CD4-positive, alpha-beta T cell treated with Interleukin-4 for 1 hour (primary cell): Measurements from ENCODE around the gene OBI1.
A peak's percentile ranks its signal among the peaks of the same experiment; 100 is the strongest.
"Not testable (repeated sequence)": the region's sequence is repeated elsewhere in the genome, so short reads cannot be mapped to it uniquely, and the experiment has no call there.

Experiments used
- DNase-seq, 2 donors: peaks; one replicate each; pipeline ENCODE4 v3.0.0-alpha.2; 2020 to 2022

Gene OBI1

DNA sequence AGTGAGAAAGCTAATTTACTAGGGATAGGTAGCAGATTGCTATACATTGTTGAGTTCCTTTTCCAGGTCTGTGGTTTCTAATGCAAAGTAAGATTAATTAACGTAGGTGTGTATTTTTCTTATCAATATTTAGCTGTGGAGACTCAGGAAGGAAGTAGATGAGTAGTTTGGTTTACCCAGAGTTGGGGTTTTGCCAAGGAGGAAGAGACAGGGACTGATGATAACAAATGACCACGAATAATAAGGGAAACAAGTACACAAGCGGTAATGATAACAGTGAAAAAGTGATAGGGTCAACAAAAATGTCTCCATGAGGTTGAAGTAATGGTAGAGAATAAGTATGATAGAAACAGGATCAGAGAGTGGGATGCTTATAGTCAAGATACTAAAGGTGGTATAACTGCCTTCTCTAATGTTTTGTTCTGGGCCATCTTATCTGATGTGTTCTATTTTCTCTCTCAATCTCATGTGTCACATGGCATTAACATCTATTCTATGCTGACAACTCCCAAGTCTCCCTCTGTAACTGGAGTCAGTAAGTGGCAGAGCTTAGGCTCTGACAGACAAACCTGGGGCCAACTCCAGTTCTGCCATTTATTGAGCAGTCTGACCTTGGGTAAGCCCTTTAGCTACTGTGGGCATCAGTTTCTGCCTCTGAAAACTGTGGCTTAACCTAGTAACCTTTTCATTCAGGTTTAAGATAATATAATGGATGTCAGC, 8.8 kb downstream of the OBI1 start:
- DNase-seq: peak in 1 of 2 donors; percentile 3

DNA sequence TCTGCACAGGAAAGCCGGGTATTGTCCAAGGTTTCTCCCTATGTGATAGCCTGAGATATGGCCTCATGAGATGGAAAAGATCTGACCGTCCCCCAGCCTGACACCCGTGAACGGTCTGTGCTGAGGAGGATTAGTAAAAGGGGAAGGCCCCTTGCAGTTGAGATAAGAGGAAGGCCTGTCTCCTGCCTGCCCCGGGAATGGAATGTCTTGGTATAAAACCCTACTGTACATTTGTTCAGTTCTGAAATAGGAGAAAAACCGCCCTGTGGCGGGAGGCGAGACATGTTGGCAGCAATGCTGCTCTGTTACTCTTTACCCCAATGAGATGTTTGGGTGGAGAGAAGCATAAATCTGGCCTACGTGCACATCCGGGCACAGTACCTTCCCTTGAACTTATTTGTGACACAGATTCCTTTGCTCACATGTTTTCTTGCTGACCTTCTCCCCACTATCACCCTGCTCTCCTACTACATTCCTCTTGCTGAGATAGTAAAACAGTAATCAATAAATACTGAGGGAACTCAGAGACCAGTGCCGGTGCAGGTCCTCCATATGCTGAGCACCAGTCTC, 11.8 kb downstream of the OBI1 start:
- not testable (repeated sequence) for DNase-seq

DNA sequence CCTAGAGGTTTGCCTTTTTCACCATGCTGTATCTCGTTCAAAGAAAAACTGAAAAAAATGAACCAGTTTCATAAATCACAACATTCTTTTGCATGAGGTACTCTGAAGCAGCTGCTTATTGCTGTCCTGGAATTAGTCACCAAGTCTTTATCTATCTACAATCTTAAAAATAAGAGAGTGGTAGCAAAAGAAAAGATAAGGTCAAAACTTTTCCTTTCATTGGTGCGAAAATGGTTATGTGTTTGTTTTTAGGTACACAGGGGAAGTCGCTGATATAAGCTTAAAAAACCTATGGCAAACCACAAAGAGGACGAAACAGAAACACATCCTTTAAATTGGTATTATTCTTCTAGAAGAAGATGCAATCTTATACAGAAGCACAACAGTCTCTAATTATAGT, 20.7 kb downstream of the OBI1 start:
- no peak for DNase-seq

DNA sequence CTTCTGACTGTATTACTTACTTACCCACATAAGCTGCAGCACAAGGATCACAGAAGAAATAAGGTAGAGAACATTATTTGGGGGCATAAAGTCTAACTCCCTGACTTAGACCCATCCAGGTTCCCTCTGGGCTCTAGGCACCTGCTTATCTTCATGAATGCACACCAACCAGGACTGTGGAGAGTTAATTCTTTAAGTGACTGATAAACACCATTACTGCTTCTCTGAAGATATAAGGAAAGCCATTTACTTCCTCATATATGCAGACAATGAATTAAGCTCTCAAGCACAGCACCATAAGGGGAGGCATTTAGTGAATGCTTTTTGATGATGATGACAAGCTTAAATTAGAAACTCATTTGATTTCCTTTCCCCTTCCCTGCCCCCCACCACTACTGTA, 22.5 kb downstream of the OBI1 start:
- no peak for DNase-seq

DNA sequence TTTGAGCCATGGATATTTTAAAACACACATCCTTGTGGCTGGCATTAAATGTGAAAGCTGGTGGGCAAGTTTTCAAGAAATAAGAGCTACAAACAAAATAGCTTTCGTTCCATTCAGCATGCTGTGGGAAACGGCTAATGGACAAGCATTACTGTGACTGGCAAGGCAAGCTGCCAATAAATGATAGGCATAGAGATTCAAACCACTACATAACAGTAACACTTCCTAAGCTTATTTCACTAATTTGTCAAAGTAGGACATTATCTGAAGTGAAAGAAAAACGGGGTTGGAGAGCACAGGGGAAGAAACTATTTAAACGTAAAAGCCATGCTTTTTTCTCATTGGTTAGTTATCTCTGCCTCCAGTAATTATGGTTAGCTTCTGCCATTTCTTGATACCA, 26.0 kb downstream of the OBI1 start:
- no peak for DNase-seq

DNA sequence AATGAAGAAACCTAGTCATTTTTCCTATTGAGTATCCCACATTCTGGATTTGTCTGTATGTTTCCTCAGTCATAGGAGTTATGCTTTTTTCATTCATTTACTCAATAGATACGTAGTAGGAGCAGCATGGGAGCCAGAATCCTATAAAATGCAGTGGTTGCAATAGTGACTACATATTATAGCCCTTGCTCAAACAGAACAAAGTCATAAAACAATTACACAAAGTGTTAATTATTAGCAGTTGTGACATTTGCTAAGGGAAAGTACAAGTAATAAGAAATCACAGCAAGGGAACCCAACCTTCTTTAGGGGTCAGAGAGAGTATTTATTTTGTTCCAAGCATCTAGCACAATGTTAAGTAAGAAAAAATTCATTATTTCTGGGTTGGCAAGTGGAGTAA, 27.9 kb downstream of the OBI1 start:
- no peak for DNase-seq

DNA sequence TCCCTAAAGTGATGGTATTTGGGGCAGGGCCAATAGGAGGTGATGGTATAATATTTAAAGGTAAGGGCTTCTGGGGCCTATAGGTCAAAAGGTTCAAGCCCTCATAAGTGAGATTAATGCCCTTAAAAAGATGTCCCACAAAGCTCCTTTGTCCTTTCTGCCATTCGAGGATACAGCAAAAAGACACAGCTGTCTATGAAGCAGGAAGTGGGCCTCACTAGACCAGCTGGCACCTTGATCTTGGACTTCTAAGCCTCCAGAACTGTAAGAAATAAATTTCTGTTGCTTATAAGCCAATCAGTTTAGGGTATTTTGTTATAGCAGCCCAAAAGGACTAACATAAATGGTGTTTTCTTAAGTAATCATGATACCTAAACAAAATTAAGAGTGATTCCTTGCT, 28.4 kb downstream of the OBI1 start:
- DNase-seq: no peak

DNA sequence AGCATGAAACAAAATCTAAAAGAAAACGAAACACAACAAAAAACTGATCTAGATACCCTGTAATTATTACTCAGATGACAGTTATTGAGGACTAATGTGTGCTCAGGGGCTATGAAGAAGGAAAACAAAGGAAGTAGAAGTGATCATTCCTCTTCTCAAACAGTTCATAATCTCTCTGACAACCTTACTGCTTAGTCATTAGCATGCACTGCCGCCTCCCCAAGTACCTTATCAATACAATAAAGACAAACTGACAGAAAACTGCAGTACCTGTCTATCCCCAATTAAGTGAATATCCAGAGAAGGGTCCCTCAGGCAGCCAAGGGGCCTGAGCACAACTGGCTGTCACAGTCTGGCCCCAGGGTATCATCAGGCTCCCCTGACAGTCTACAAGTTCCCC, 33.6 kb downstream of the OBI1 start:
- no peak for DNase-seq

DNA sequence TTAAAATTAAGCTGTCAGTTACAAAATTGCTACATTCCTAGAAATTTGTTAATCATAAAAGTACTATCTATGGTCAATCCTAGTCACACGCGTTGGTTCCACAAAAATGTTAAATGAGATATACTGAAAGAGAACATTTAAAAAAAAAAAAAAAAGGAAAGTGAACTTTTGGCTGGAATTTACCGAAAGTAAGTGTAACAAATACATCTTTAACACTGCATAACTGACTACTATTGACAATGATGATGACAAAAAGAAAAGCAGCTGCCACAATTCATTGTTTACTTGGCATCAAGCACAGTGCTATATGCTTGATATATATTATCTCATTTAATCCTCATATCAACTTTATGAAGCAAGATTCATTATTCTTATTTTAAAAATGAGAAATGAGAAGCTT, 35.8 kb downstream of the OBI1 start:
- DNase-seq: no peak

DNA sequence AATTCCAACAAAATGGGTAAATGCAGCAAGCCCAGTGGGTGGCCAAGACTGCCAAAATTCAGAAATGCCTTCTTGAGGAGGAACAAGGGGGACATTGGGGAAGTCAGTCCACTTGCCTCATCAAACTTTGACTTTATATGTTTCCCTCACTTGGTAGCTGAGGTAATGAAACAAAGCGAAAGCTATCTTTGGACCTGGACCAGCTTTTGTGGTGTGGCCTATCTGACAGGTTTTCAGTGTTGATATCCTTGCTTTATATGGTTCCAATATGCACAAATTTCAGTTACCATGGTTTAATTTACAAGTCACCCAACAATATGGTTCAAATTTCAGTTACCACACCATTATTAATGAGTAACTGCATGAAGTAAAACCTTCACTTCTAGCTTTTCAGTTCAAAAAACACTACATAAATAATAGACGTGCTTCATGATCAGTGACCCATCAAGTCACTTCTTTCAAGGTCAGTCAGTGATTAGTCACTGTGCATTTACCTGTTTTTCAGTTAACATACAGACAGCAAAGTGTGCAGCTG, 38.0 kb downstream of the OBI1 start:
- DNase-seq: no peak

DNA sequence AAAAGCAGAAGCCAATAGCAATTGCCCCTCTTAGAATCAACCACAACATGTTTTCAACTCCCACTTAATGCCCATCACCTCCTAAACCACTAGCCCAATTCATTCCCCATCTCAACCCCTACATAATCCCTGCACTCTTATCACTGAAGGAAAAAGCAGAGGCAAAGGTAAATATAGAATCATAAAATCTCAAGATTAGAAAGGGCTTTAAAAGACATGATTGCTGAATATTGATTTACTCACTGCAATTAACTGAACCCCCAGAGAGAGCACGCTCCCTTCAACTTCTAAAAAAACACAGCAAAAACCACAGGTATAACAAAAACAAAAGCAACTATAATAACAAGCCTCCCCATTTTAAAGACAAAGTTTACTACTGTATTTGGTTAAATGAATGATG, 40.5 kb downstream of the OBI1 start:
- no peak for DNase-seq

DNA sequence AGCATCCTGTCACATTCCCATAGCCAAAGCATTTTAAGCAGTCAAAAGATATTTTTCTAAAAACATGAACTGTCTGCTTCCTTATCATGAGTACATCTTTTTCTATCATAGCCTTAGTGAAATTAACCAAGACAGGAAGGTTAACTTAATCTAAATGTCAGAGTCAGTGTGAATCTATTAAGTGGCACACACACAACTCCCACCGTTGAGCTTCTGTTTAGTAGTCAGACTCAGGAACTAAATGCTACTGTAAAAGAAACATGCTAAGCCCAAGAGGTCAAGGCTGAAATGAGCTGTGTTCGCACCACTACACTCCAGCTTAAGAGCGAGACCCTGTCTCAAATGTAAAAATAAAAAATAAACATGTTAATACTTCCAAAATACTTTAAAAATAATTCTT, 47.9 kb downstream of the OBI1 start:
- DNase-seq: no peak

DNA sequence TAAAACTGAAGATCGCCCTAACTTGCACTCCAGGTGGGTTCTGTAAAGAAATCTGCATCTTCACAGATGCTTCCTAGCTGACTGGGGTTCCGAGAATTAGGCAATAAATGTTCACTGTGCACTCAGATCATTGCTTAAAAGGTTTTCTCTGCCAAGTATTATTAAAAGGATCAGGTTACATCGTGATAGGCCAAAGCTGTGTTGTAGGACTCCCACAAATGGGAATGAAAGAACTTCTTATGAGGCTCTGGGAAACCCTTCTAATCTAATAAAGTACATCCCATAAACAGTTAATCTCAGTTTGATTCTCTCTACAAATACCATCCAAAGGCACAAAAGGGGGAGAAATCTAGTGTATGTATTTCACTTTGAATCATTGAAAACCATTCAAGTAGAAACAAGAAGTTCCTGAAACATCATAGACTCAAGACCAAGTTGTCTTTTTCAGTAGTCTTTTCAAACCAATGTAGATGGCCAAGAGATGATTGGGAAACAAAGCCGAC, 48.5 kb downstream of the OBI1 start:
- DNase-seq: no peak

DNA sequence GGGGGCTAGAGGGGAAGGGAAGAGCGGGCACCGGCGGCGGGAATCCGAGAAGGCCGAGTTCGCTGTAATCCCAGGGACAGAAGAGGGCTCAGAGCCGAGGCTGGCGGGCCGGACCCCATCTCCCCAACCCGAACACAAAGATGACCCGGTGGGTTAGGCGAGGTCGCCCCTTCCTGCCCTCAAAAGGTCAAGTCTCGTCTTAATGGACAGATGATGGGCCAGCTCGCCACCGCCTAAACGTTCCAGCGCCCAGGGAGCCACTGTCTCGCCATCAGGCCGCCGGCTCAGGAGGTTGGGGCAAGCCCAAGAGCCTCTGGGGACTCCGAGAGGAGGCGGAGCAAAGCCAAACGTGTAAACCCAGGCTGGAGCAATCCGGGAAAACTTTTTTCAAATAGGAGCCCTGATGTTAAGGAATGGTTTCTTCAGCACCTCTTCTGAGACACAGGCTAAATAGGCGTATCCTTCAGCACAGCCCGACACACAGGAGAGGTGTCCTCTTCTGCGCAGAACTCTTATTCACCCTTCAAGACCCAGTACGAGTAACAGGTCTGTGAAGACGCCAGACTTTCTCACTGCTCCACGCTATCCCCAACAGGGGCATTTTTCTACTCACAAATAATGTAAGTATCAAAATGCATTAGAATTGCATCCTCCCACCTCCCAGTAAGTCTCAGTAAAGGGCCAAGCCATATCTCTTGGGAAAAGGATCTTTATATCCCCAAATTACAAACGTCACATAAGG, 49.3 kb downstream of the OBI1 start:
- DNase-seq: no peak

DNA sequence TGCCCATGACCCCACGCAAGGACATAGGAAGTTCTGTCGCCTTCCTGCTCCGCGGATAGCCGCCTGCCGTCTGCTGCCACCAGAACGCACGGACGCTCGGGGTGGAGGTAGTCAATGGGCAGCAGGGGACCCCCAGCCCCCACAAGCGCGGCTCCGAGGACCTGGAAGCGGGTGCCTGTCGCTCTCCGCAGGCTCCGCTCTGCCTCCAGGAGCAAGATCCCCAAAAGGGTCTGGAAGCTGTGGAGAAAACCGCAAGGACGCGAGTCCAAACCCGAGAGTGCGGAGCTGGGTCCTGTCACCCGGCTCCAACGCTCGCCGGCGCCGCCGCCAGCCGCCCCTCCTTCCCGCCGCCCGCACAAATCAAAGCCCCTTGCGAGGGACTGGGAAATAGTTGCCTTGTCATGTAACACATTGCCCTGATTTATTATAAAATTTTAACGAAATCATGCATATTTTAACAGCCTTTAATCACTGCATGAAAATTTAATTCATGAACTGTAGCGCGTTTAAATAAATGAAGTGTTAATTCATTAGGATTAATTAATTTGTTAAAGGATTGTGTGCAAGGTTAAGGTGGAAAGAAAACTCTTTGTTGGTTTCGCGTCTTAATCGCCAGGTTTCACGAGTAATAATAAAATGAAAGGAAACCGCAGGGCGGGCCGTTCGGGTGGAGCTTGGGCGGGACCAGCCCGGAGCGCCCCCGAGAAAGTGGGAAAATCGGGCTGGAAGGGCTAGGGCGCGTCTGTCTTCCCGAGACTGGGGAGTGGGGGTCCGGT, 50.1 kb downstream of the OBI1 start:
- DNase-seq: no peak

DNA sequence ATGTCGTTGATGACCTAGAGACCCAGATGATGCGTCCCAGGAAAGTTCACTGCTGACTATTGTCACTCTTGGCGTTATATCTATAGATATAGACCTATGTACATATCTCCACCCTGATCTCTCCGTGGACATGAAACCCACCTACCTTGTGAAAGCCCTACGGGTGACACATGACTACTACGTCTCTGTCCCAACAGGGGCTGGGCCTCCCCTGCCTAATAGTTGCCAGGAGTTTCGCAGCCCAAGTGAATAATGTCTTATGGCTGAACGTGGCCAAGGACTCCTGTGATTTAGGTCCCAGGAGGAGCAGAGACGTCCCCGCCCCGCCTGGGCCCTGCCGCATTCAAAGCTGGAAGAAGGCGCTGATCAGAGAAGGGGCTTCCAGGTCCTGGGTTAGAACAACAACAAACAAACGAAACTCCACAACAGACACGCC, 50.7 kb downstream of the OBI1 start:
- no peak for DNase-seq

DNA sequence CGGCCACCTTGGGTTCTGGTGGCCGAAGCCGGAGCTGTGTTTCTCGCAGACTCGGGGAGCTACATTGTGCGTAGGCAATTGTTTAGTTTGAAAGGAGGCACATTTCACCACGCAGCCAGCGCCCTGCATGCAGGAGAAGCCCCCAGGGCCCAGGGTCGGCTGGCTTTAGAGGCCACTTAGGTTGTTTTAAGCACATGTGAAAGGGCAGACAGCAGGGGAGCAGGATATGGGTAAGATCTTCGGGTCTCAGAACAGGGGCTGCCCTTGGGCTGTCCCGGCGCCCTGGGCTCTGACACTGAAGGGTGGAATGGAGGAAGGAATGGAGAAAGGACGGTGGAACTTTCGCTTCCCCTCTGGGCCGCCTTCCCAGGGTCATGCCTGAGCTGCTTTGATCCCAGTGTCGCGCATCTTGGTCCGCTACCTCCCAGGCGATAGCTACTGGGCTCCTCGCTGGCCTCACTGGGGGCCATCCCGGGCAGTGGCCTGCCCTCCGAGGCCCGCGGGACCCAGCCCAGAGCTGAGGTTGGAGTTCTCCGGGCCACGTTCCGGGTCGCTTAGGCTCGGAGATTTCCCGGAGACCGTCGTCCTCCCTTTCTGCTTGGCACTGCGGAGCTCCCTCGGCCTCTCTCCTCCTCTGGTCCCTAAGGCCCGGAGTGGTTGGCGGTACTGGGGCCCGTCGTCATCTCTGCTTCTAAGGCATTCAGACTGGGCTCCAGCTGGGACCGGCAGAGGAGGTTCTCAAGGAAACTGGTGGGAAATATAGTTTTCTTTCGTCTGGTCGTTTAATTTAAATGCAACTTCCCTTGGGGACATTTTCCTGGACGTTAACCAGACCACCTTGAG, 51.3 kb downstream of the OBI1 start:
- no peak for DNase-seq

DNA sequence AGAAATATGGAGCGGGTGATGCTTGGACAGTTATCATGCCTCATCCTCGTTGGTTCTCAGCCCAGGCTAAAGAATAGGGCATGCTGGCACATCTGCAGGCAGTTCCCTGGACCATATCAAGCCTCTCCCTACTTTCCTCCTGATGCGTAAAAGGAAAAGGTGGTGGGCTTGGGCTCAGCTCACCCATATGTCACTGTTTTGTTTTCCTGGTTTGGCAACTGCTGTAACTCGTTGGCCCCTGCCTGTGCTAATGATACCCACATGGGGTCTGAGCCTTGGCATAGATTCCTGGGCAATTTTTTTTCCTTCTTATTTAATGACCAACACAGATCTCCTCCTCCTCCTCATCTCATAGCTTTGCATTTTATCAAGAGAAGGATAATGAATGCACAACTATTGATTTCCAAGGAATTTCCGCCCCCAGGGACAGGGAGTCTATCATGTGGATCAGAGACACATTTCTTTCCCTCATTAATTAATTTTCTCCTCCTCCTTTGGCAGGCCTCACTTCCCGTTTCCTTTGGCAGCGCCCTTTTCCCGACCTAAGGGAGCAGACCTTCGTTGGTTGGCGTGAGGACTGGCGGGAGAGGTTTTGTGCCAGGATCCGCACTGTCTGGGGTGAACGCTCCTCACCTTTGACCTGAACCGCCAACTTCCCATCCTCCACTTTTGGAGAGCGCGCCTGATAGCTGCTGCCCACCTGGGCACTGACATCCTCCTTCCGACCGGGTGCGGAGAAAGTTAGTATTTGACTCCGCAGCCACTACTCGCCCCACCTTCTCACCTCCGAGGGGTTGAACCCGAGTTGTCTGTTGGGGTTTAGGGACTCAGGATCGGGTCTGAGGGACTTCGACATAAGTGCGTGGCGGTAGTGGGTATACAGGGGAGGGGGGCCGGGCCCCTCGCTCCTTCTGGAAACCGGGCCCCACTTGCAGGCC, 52.2 kb downstream of the OBI1 start:
- no peak for DNase-seq

DNA sequence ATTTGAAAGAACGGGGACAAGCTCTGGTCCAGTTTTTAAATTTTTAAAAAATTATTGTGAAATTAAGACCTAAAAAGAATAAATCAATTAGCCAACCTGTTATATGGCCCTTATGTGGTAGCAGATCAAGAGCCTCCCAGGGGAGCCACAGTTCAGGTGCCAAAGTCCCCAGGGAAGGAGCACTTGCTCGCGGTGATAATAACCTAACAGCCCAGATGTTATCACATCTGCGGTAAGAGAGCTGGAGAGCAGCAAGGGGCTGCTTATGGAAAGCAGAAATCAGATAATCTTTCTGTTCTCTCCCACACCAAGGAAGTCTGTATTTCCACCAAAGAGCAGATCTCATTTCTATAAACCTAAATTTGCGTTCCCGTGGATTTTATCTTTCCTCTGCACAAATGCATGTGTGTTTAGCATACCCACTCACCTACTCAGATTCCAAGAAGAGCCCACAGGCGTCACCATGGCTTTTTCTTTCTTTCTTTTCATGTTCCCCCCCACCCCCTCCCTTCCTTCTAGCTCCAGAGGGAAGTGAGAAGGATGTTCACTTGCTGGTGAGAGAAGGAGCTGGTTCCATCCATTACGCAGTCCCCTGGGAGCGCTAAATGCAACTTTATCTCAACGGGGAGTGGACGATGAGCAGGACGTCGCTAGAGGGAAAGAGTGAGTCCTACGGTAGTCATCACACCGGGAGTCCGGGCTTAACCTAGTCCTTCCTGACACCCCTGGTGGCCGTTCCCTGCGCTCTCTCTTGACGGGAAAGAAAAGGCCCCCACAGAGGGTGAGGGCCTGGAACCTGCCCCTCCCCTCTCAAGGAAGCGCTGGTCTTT, 54.0 kb downstream of the OBI1 start:
- no peak for DNase-seq
